IPS-11a (cell line): Measurements from ENCODE around the gene SLC16A7.

Experiments
- H3K4me3 ChIP-seq: one replicate; pipeline ENCODE4 v1.5.1; 2013; ENCODE audit warnings: low read depth, low read length, control low read depth

The SLC16A7 gene

GRCh38 chr12:59664495-59664894 is 68.7 kb downstream of the SLC16A7 start:
- H3K4me3 ChIP-seq = no peak overlapping the region

- no peak overlapping the region for H3K4me3 ChIP-seq
Observed at GRCh38 chr12:59665701-59666100, 69.9 kb downstream of the SLC16A7 start.

DNA sequence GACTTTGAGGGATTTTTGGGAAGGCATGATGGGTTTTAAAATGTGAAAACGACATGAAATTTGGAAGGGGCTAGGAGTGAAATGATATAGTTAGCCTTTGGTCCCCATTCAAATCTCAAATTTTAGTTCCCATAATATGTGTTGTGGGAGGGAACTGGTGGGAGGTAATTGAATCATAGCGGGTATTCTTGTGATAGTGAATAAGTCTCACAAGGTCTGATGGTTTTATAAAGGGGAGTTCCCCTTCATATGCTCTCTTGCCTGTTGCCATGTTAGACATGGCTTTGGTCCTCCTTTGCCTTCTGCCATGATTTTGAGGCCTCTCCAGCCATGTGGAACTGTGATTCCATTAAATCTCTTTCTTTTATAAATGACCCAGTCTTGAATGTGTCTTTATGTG is 72.8 kb downstream of the SLC16A7 start:
- H3K4me3 ChIP-seq = no peak overlapping the region

DNA sequence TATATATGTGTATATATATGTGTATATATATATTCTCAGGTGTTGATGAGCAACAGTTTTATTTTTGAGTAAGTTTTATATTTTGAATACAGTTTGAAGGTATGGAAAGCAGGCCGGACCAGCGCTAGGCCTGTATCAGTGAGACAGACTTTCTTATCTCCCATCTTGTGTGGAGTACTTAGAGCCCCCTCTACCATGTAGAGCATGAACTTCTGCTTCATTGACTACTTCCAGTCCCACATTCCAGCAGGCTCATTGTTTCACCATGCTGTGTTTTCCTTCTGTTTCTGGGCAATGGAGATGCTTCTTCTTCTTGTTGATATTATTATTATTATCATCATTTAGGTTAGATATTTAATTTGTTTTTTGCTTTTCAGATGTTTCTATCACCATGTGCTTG is 76.4 kb downstream of the SLC16A7 start:
- H3K4me3 ChIP-seq = no peak overlapping the region

- no peak overlapping the region for H3K4me3 ChIP-seq
Observed at GRCh38 chr12:59675461-59675860, 79.6 kb downstream of the SLC16A7 start.

DNA sequence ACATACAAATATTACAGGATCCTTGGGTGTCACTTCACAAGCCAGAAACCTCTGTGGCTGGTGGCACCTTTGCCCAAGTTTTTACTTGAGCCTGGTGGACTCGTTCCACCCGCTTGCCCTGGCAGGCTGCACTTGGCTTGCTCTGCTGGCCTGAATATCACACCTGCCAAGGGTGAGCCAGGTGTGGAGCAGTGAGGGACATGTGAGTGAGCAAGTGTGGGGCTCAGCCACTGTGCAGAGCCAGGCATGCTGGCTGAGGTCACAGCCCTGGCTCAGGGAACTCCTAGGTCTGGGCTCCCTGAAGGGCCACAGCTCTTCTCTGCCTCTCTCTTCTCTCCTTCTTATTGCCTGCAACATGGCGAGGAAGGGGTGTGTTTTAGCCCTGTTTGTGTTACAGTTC is 82.0 kb downstream of the SLC16A7 start:
- no peak overlapping the region for H3K4me3 ChIP-seq

DNA sequence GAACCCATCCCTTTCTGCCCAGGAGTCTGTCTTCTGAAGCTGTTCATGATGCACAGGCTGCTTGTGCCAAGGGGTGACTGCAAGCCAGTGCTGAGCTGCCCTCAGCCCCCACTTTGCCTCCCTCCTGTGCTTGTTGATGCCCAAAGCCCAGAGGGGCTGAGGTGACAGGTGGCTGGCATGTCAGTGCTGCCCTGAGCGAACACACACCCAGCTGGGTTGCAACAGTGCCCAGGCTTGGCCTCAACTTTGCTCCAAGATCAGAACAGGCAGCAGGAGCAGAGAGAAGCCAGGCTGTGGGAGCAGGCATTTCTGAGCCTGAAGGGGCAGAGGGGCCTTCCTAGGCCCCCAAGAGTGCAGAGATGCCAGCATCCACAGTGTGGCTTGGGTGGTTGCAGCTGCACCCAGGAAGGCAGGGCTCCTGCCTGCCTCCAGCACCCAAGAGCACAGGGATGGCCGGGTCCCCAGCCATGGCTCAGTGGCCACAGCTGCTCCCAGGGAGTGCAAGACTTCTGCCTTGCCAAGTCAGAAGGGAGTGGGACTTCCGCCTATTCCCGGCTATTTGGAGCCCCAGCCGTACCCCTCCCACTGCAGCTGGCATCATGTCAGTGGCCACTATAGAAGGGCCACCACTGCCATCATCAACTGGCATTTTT is 83.1 kb downstream of the SLC16A7 start:
- no peak overlapping the region for H3K4me3 ChIP-seq

- H3K4me3 ChIP-seq = no peak overlapping the region
Observed at GRCh38 chr12:59689776-59690175, 93.9 kb downstream of the SLC16A7 start.

DNA sequence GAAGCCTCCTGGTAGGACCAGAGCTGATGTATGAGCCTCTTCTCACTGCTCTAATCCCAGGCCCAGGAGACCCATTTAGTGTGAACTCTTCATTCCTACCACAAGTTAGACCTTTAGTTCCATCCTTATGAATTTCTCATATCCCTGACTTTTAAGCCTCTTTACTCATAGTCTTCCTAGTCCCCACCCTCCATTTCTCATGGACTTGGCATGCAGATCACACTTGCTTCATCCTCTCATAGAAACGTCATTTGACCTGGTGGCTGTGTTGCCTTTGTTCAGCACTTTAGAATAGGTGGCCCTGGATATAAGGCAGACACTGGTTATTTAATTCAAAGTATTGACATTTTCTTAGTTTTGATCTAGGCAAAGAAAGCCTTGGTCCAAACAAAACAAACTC is 99.5 kb downstream of the SLC16A7 start:
- H3K4me3 ChIP-seq = no peak overlapping the region

GRCh38 chr12:59698600-59698999 is 102.8 kb downstream of the SLC16A7 start:
- no peak overlapping the region for H3K4me3 ChIP-seq

DNA sequence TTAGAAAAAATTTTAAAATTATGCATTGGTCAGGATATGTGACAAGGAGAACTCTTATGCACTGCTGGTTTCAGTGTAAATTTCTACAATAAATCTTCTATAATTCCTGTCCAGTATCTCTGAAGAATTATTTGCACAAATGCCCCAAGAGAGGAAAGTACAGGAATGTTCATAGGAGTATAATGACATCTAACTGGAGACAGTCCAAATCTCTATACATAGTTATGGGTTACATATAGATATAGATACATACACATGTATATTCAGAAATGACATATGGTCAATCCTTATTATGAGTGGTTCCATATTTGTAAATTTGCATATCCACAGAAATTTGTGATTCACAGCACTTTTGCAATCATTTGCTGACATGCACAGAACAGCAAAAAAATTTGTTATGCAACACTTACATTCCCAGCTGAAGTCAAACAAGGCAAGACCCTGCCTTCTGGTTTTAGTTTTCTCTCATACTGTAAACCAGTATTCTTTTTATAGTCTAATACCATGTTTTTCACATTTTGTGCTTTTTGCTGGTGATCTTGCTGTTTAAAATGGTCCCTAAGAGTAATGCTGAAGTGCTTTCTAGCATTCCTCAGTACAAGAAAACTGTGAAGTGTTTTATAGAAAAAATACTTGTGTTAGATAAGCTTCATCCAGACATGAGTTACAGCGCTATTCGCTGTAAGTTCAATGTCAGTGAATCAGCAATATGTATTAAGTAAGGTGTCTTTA is 103.8 kb downstream of the SLC16A7 start:
- no peak overlapping the region for H3K4me3 ChIP-seq

GRCh38 chr12:59700153-59700450 is 104.3 kb downstream of the SLC16A7 start:
- H3K4me3 ChIP-seq = no peak overlapping the region

DNA sequence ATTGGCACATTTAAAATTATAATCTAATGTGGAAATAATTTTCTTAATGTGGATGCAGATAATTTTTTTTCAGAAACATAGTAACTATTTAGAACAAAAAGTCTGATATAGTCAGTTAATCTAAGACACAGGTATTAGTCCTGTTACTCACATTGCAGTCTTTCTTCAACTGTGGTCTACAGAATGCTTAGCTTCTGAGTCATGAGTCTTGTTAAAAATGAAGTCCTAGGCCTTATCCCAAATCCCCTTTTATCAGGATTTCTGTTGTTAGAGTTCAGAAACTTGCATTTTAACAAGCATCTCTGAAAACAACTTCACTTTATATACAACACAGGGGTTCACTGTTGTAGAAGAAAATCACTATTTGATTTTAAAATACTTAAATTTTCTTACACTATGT is 112.2 kb downstream of the SLC16A7 start:
- H3K4me3 ChIP-seq = no peak overlapping the region

GRCh38 chr12:59708484-59708883 is 112.7 kb downstream of the SLC16A7 start:
- no peak overlapping the region for H3K4me3 ChIP-seq

GRCh38 chr12:59710004-59710628 is 114.3 kb downstream of the SLC16A7 start:
- H3K4me3 ChIP-seq = no peak overlapping the region

- H3K4me3 ChIP-seq = no peak overlapping the region
Observed at GRCh38 chr12:59710964-59711363, 115.1 kb downstream of the SLC16A7 start.

DNA sequence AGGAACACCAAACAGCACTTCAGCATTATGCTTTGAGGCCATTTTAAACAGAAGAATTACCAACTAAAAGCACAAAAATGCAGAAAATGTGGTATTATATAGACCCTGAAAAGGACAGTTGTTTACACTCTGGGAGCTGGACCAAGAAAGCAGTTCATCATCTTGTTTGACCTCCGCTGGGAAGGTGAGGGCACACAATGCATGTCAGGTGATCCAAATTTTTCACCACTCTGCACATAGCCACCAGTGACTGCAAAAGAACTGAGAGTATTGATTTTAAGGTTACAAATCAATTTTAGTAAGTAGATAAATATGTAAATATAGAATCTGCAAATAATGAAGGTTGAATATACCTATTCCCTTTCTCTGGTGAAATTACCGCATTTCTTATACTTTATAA is 119.6 kb downstream of the SLC16A7 start:
- H3K4me3 ChIP-seq = no peak overlapping the region

DNA sequence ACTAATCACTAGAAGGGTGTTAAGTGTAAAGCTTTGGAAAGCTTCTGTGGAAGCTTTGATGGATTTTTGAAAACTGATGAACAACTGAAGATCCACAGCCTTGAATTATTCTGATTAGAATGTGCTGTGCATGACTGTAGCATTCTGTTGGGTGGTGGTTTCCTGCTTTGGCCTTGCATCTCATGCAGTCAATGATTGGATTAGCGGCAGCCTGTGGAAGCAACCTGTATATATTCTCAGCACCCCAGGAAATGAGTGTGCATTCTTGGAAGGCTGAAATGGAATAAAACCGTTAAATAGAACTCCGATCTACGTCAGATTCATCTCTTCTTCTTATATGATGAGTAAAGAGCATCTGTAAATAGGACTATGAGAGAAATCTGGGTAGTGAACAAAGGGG is 120.2 kb downstream of the SLC16A7 start:
- no peak overlapping the region for H3K4me3 ChIP-seq

DNA sequence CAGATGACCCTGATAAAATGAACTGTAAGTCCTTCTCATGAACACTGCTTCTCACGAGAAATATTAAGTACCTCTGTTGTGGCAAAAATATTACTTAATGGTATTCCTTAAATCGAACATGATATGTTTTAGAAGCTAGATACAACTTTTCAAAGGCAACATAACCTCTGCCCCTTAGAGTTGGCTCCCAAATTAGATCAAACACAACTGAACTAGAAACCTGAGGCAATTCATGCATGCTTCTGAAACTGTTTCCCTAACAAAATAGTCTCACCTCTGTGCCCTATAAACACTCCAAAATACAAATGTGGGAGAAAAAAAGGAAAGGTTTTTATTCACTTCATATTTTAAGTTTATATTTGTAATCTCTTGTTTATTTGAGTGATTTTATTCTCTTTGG is 121.6 kb downstream of the SLC16A7 start:
- no peak overlapping the region for H3K4me3 ChIP-seq

DNA sequence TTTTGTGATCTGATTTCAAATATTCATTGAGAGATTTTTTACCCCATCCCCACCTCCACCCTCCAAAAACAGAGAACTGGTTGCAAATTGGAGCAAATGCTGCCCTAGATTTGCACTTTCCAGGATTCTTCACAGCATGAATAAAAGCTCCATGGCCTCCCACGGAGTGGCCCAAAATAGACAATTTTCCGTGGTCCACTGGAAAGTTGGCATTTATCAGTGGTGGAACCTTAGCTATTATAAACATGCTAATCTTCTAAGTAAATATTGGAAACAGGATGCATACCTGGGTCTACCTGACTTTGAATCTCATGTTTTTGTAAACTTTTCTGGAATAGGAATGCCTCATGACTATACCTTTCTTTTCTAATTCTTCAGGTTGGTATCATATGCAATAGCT is 123.9 kb downstream of the SLC16A7 start:
- H3K4me3 ChIP-seq = no peak overlapping the region

DNA sequence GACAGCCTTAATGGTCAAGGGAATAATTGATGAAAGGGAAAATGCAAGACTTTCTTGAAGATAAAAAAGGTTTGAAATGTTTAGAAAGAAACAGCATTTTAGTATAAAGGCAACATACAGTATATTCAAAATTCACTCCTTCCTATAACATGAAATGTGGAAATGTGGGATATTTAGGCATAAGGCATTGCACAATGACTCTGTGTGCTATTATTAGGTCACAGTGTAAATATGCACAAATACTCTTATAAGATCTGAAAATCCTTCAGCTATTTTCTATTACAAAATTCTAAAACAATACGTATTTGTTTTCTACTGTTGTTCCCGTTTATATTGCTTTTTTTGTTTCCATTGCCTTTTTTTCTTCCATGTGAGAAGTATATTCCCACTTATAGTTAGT is 127.7 kb downstream of the SLC16A7 start:
- H3K4me3 ChIP-seq = no peak overlapping the region

DNA sequence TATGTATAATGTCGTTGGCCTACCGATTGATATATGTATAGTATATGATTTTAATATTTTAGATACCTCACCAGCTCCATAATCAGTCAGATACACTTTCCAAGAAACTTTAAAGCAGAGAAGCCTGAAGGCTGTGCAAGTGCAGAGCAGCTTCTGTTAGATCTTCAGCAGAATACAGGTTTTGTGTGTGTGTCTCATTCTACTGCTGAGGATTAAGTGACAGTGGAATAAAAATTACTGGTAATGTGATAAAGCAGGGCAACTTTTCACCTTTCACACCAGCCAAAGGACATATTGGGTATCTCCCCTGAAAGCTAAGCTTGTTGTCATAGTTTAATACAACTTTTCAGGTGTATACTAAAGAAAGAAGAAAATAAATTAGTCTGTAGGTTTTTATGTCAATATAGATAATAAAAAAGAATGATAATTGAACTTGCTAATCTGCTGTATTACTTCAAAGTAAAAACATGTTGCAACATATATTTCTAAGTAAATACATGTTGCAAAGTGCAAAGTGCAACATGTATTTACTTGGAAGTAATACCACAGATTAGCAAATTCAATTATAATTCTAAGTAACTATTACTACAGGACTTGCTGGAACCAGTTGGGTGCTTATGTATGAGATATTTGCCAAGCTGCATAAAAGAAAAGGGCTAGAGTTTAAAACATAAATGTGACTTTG is 128.3 kb downstream of the SLC16A7 start:
- no peak overlapping the region for H3K4me3 ChIP-seq
